GM19351 (cell line): ENCODE measurements around the gene CITED1.

ENCODE experiments used
- ATAC-seq: cut with Tn5 transposase; IDR thresholded peaks from one replicate; pipeline ENCODE4 v1.9.1; 2021; ENCODE audit warnings: mild to moderate bottlenecking, moderate library complexity; ENCODE audit not compliant: unreplicated experiment

CITED1 gene

GRCh38 chrX:72271812-72272211, 33.9 kb downstream of the CITED1 start:
- ATAC-seq = no peak

GRCh38 chrX:72271091-72271788, 34.5 kb downstream of the CITED1 start:
- ATAC-seq = no peak

DNA sequence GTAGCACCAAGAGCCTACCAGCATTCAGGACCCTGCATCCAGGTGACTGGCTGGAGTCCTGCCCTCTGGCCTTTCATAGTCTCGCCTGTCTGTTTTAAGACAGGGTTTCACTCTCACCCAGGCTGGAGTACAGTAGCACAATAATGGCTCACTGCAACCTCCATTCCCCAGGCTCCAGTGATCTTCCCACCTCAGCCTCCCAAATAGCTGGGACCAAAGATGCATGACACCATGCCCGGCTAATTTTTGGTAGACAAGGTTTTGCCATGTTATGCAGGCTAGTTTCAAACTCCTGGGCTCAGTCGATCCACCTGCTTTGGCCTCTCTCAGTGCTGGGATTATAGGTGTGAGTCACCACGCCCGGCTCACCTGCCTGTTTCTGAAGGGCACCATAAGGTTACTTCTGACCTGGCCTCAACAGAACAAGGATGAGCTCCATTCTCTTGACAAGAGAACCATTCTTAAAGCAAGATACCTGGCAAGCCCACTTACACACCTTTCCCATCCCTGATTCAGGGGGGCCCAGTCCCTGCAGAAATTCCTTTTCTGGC, 35.3 kb downstream of the CITED1 start:
- no peak for ATAC-seq

- ATAC-seq = no peak
Measured at GRCh38 chrX:72269671-72270251, 36.0 kb downstream of the CITED1 start.

DNA sequence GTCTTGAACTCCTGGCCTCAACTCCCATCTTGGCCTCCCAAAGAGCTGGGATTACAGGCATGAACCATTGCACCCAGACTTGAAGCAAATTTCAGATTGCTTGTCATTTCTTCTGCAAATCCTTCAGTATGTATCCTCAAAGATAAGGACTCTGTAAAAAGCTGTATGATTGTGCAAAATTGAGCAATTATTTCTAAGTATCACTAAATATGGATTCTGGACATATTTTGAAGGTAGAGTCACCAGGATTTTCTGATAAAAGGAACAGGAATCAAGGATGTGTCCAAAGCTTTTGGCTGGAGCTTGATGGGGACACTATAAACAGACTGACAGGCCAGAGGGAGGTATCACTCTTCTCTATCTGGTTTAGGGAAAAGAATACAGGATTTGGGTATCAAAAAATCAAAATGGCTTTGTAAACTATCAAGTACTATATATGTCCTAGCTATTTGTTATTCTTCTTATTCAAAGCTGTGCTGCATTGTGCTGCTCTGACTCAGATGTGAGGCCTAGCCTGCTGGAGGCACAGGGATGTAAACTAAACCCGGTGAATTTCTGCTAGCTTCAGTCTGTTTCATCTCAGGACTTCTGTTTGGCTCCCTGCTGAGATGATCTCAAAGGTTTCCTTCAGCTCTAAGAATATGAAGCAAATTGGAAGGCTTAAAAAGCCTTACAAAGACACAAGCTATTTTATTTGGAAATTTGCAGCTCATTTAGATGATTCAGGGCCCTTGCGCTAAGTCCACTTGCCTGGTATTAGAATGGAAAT, 36.9 kb downstream of the CITED1 start:
- ATAC-seq = no peak

- no peak for ATAC-seq
Measured at GRCh38 chrX:72265263-72265662, 40.5 kb downstream of the CITED1 start.

DNA sequence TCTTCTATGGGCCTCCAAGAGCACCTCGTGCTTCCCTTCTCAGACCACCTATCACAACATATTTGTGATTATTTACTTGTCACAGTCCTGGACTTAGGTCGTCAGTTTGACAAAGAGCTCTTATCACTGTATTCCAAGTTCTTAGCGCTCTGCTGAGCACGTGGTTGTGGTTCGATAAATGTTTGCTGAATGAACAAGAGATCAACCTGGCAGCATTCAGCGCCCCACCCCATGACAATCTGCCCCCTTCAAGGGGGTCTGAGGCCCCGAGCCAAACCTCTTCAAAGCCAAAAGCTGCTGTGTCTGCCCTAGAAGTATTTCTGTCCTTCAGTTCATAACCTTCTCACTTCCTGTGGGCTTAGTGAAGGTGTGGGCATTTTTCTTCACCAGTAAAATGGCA, 43.6 kb downstream of the CITED1 start:
- no peak for ATAC-seq

DNA sequence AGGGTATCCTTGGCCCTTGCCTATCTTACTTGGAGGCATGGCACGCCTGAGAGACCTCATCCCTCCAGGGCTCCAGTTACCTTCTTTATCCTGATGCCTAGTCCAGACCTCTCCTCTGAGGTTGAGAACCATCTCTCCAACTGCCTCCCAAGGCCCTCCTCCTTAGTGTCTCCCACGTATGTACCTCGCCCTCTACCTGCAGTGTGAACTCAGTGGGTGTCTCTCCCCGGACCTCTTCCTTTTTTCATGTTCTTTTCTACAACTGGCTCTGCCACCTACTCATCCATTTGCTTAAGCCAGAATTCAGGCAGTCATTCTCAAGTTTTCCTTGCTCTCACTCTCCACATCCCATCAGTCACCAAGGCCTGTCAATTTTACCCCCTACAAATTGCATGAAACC, 45.3 kb downstream of the CITED1 start:
- no peak for ATAC-seq

DNA sequence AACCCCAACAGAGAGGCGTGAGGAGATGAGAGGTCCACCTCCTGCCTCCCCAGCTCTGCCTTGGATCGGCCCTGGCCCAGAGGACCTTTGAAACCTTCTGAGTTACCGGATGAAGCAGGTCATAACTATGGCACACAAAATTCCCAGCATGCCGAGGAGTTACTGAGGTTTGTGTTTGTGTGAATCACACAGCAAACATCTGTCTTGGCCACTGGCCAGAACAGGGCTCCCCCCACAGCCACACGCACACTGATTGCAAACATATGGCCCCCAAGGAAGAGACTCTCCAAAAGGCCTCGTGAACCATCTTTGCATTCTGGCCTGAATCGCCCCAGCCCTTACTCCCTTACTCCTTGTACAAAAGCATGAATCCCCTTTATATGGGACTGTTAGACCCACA, 47.5 kb downstream of the CITED1 start:
- ATAC-seq = no peak

GRCh38 chrX:72255864-72256263, 49.9 kb downstream of the CITED1 start:
- no peak for ATAC-seq

GRCh38 chrX:72255445-72255844, 50.3 kb downstream of the CITED1 start:
- ATAC-seq = no peak

- ATAC-seq = no peak
Measured at GRCh38 chrX:72254816-72255215, 50.9 kb downstream of the CITED1 start.

DNA sequence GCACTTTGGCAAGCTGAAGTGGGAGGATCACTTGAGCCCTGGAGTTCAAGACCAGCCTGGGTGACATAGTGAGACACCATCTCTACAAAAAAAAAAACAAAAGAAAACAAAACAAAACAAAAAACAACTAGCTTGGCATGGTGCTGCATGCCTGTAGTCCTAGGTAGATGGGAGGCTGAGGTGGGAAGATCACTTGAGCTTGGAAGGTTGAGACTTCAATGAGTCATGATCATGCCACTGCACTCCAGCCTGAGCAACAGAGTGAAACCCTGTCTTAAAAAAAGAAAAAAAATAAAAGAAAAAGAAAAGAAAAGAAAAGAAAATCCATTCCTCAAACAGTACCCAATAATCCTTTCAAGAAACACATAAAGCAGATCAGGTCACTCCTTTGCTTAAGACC, 52.0 kb downstream of the CITED1 start:
- ATAC-seq = no peak
